ENCODE results near the gene ANKRD11.

ANKRD11 gene

DNA sequence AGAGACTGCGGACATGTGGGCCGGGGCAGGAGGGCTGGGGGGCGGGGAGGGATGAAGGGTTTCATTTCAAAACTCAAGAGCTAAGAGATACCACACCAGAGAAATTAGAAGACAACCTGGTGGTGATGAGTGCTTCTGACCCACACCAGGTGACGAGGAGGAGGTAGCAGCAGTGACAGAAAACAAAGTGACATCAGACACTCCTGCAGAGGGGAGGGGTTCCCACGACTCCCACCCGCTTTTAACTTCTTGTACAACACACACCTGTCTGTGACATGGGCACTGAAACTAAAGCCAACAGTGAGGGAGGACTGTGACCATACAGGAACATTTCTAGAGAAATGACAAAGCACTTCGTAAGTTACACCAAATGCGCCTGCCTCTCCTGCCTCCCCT lies 112.9 kb downstream of the ANKRD11 start:
- FAIRE-seq (no peak), DNase-seq (ENCODE audit: insufficient read length, low spot score) (no peak)
- TF ChIP-seq, protein P1, sequence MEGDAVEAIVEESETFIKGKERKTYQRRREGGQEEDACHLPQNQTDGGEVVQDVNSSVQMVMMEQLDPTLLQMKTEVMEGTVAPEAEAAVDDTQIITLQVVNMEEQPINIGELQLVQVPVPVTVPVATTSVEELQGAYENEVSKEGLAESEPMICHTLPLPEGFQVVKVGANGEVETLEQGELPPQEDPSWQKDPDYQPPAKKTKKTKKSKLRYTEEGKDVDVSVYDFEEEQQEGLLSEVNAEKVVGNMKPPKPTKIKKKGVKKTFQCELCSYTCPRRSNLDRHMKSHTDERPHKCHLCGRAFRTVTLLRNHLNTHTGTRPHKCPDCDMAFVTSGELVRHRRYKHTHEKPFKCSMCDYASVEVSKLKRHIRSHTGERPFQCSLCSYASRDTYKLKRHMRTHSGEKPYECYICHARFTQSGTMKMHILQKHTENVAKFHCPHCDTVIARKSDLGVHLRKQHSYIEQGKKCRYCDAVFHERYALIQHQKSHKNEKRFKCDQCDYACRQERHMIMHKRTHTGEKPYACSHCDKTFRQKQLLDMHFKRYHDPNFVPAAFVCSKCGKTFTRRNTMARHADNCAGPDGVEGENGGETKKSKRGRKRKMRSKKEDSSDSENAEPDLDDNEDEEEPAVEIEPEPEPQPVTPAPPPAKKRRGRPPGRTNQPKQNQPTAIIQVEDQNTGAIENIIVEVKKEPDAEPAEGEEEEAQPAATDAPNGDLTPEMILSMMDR (IDR thresholded peaks at IDR 0.05; ENCODE audit: insufficient read depth, missing control alignments) = no peak

DNA sequence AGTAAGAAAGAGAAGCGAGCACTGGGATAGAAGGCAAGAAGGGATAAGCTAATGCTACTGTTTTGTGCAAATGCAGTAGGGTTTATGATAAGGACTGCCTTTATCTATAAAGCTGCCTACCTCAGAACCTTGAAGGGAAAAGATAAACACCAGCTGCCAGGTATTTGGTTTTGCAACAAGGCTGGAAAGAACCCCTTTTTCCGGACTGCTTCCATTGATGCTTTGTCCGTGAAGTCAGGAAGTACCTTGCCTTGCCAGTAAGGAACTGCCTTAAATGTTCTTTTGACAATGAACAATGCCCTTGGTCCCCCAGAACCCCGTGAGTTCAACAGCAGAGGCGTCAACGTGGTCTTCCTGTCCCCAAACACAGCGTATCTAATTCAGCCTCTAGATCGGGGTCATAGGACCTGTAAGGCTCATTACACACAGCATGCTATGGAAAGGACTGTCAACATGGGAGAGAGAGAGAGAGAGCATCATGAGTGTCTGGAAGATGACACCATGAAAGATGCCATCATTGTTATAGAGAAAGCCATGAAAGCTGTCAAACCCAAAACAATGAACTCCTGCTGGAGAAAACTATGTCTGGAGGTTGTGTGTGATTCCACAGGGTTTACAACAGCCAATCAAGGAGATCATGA lies 113.4 kb downstream of the ANKRD11 start:
- FAIRE-seq (no peak), DNase-seq (ENCODE audit: insufficient read length, low spot score) (no peak)
- TF ChIP-seq, protein P1 (IDR thresholded peaks at IDR 0.05; ENCODE audit: insufficient read depth, missing control alignments) = no peak

DNA sequence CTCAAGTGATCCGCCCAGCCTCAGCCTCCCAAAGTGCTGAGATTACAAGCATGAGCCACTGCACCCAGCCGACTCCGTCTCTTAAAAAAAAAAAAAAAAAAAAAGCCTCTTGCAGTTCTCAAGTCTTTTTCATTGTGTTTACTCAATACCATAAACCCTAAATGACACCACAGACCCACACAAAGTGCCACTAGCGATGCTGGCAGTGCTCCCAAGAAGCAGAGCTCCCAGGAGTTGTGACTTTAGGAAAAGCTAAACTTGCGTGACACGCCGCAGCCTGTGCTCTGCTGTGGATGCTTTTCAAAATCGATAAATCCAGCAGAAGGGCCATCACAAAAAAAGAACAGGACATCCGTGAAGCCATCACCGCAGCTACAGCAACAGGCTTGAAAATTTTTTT lies 114.7 kb downstream of the ANKRD11 start:
- no peak for FAIRE-seq
- TF ChIP-seq, protein P1 (IDR thresholded peaks at IDR 0.05; ENCODE audit: insufficient read depth, missing control alignments) = no peak
- no peak for DNase-seq (ENCODE audit: insufficient read length, low spot score)

DNA sequence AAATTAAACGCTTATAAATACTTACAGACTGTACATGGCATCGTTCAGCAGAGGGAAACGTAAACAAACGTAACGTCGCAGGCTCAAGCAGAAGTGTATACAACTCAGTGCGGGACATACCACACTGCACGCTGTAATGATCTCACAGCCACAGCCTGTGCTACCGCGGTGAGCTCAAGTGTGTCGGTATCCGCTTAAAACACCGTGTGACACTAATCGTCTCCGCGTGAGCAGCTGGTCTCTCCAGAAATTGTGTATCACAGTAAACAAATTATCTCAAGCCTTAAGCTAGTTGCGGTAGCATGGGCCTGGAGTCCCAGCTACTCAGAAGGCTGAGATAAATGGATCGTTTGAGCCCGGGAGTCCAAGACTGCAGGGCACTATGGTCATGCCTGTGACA lies 115.3 kb downstream of the ANKRD11 start:
- FAIRE-seq (no peak), DNase-seq (ENCODE audit: insufficient read length, low spot score) (no peak)
- TF ChIP-seq, protein P1 (IDR thresholded peaks at IDR 0.05; ENCODE audit: insufficient read depth, missing control alignments) = no peak

DNA sequence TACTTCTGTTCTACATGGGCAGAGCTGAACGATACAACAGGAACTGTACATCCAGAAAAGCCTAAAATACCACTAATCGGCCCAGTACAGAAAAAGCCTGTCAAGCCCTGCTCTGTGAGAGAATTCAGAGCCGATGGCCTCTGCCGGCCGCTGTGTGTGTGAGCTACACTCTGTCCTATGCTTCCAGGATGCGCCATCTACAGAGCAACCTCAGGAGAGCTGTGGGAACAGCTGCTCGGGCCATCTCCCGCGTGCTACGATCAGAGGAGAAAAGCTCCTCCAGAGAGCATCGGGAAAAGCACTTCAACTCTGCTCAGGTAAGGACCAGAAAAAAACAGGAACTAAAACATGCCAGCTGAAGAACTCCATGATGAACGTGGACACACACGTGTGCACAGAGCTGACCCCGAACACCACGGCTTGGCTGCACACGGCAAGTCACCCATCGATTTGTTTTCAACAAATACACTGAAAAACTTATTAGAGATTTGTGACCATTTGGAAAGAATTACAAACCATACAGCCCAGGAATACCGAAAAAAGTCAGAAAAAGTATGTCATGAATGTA lies 115.9 kb downstream of the ANKRD11 start:
- DNase-seq (ENCODE audit: insufficient read length, low spot score) = peak; percentile 34
- TF ChIP-seq, protein P1 (IDR thresholded peaks at IDR 0.05; ENCODE audit: insufficient read depth, missing control alignments) = peak; percentile 39
- FAIRE-seq = no peak

DNA sequence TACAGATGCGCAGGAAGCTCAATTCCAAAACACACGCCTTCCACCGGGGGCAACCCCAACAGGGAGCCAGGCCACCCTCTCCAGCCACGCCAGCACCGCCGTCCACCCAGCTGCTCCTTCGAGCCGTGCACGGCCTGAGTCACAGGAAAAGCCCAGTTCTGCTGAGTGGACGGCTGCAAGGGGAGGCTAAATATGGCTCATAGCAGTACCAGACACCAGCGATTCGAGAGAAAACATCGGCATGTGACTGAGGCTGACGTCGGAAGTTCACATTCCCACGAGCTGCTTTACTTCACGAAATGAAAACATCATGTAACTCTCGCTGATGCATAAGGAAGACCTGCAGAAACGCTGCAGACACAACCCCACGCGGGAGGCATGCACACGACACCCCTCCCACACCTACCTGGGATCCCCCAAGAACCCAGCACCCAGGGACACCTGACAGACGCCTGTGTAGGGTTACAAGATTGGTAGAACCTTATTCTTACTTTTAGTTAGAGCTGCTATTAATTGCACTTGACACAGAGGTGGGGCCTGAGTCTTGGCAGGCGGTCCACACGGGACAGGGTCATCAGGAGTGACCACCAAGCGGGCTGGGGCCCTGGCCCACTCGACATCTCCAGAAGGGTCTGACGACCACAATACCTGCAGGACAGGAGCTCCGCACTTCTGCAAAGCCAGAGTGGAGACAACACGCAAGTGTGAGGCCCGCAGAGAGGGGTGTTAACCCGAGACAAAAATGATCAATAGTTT lies 116.8 kb downstream of the ANKRD11 start:
- TF ChIP-seq, protein P1 (IDR thresholded peaks at IDR 0.05; ENCODE audit: insufficient read depth, missing control alignments) = no peak
- FAIRE-seq (no peak), DNase-seq (ENCODE audit: insufficient read length, low spot score) (no peak)

All from D721Med (cell line).